Measurements from ENCODE around the gene ATAD3B. TPM values are rescaled to one million over a fixed set of nuclear protein-coding genes. Genes with fewer than 3 reads are reported as not detected.

ATAD3B gene
- total RNA-seq, 2 donors from 2014 or later: 16.8 to 26.9 TPM

- TF ChIP-seq POLR2AphosphoS5 (IDR thresholded peaks at IDR 0.05): no peak
- TF ChIP-seq, protein P1, sequence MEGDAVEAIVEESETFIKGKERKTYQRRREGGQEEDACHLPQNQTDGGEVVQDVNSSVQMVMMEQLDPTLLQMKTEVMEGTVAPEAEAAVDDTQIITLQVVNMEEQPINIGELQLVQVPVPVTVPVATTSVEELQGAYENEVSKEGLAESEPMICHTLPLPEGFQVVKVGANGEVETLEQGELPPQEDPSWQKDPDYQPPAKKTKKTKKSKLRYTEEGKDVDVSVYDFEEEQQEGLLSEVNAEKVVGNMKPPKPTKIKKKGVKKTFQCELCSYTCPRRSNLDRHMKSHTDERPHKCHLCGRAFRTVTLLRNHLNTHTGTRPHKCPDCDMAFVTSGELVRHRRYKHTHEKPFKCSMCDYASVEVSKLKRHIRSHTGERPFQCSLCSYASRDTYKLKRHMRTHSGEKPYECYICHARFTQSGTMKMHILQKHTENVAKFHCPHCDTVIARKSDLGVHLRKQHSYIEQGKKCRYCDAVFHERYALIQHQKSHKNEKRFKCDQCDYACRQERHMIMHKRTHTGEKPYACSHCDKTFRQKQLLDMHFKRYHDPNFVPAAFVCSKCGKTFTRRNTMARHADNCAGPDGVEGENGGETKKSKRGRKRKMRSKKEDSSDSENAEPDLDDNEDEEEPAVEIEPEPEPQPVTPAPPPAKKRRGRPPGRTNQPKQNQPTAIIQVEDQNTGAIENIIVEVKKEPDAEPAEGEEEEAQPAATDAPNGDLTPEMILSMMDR (IDR thresholded peaks at IDR 0.05): no peak
- TF ChIP-seq POLR2A (IDR thresholded peaks at IDR 0.05): no peak
- 89% methylated on average over 44 of the region's 45 CpGs for WGBS
- H3K36me3 ChIP-seq: no peaks in the 10 kb centered on the region
- H3K27ac ChIP-seq: no peak overlapping the region
- intact Hi-C loops (cut with DNase I): no loop called here
- no peak overlapping the region for H3K4me3 ChIP-seq
- no peak for DNase-seq (ENCODE audit: low spot score)
- H3K27me3 ChIP-seq (replicated peaks; ENCODE audit: insufficient read depth): no peaks in the 10 kb centered on the region
- H3K4me1 ChIP-seq (replicated peaks): peaks cover 29% of the 10 kb centered on the region
- no peaks in the 10 kb centered on the region for H3K9me3 ChIP-seq
Observed at GRCh38 chr1:1438531-1439381, 32.8 kb upstream of the ATAD3B start.

DNA sequence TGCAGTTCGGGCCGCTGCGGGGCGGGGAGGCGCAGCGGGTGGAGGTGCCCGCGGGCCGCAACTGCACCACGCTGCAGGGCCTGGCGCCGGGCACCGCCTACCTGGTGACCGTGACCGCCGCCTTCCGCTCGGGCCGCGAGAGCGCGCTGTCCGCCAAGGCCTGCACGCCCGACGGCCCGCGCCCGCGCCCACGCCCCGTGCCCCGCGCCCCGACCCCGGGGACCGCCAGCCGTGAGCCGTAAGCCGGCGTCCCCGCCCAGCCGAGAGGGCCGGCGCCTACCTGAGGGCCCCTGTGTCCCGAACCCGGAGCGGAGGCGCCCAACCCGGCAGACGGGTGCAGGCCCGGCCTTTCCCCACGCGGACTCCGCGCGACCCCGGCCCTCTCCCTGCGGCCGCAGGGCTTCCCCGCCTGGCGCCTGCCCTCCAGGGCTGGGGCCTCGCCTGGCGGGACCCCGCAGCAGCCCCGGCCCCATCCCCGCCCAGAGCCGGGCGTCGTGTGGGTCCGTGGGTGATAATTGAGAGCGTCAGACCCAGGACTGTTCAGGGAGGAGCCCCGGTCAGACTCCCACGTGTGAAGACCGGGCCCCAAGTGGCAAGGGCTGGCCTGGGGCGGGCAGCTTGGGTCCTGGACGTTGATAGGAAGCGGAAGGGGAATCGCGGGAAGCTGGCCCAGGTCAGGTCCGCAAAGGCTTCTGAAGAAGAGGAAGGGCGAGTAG is 31.9 kb upstream of the ATAD3B start:
- Histone ChIP-seq H3K27me3 (replicated peaks; ENCODE audit: insufficient read depth) (no peaks in the 10 kb centered on the region), H3K9me3 (no peaks in the 10 kb centered on the region), H3K36me3 (no peaks in the 10 kb centered on the region), H3K27ac (no peak overlapping the region), H3K4me1 (replicated peaks) (peaks cover 19% of the 10 kb centered on the region), H3K4me3 (no peak overlapping the region)
- 85% methylated on average over 56 of the region's 82 CpGs for WGBS
- no peak for DNase-seq (ENCODE audit: low spot score)
- intact Hi-C loops (cut with DNase I): loop anchor here (5.0 kb wide), 1 partner anchor 32 kb away; the partner anchor contains the start of gene MRPL20
- TF ChIP-seq POLR2AphosphoS5 (IDR thresholded peaks at IDR 0.05): no peak

- no peaks in the 10 kb centered on the region for H3K9me3 ChIP-seq
- no peaks in the 10 kb centered on the region for H3K36me3 ChIP-seq
- TF ChIP-seq, protein P1 (IDR thresholded peaks at IDR 0.05): no peak
- no peak for TF ChIP-seq POLR2A (IDR thresholded peaks at IDR 0.05)
- TF ChIP-seq POLR2AphosphoS5 (IDR thresholded peaks at IDR 0.05): no peak
- DNase-seq (ENCODE audit: low spot score): no peak
- H3K4me3 ChIP-seq: no peak overlapping the region
- peak overlapping the region in 1 of 2 donors; percentile 0 for H3K27ac ChIP-seq
- WGBS: 77% methylated on average over 25 of the region's 26 CpGs
- H3K27me3 ChIP-seq (replicated peaks; ENCODE audit: insufficient read depth): no peaks in the 10 kb centered on the region
- intact Hi-C loops (cut with DNase I): loop anchor here (5.0 kb wide), 1 partner anchor 33 kb away; the partner anchor contains the start of gene MRPL20
- H3K4me1 ChIP-seq (replicated peaks): peaks cover 13% of the 10 kb centered on the region
Observed at GRCh38 chr1:1440262-1441001, 31.1 kb upstream of the ATAD3B start.

- 28% methylated on average over 26 of the region's 29 CpGs for WGBS
- H3K27ac ChIP-seq: peak overlapping the region in 1 of 2 donors; percentile 0
- H3K9me3 ChIP-seq: no peaks in the 10 kb centered on the region
- H3K4me1 ChIP-seq (replicated peaks): peaks cover 13% of the 10 kb centered on the region
- H3K27me3 ChIP-seq (replicated peaks; ENCODE audit: insufficient read depth): no peaks in the 10 kb centered on the region
- H3K4me3 ChIP-seq: no peak overlapping the region
- intact Hi-C loops (cut with DNase I): loop anchor here (5.0 kb wide), 1 partner anchor 34 kb away; the partner anchor contains the start of gene MRPL20
- TF ChIP-seq POLR2AphosphoS5 (IDR thresholded peaks at IDR 0.05): no peak
- TF ChIP-seq, protein P1 (IDR thresholded peaks at IDR 0.05): peak; percentile 74 to 91 (median 88)
- DNase-seq (ENCODE audit: low spot score): no peak
- no peaks in the 10 kb centered on the region for H3K36me3 ChIP-seq
Observed at GRCh38 chr1:1441002-1441888, 30.3 kb upstream of the ATAD3B start.

All from prostate gland (tissue), 2 donors.